ES-I3 (cell line): ENCODE data around the gene TOR2A.

ENCODE experiments used
- H3K36me3 ChIP-seq: 2 replicates; pipeline ENCODE4 v1.6.1; 2013; ENCODE audit warnings: mild to moderate bottlenecking, low read length, control low read depth, moderate library complexity; ENCODE audit not compliant: insufficient read depth
- H3K4me1 ChIP-seq: 2 replicates; pipeline ENCODE4 v1.6.1; 2013; ENCODE audit warnings: mild to moderate bottlenecking, control low read depth, low read length; ENCODE audit not compliant: insufficient read depth
- H3K9ac ChIP-seq: 2 replicates; pipeline ENCODE4 v1.6.1; 2013; ENCODE audit warnings: low read depth, mild to moderate bottlenecking, low read length, moderate library complexity
- H3K9me3 ChIP-seq: 2 replicates; pipeline ENCODE4 v1.6.1; 2013; ENCODE audit warnings: mild to moderate bottlenecking, low read length, moderate library complexity; ENCODE audit not compliant: control insufficient read depth, insufficient read depth

TOR2A gene

GRCh38 chr9:127694890-127695720, 40.0 kb downstream of the TOR2A start:
- H3K9ac ChIP-seq: no peak overlapping the region
- H3K9me3 ChIP-seq: no peaks in the 10 kb centered on the region
- no peaks in the 10 kb centered on the region; the same call in 1 of the 2 replicates for H3K4me1 ChIP-seq
- peaks cover 3% of the 10 kb centered on the region; the same call in 1 of the 2 replicates for H3K36me3 ChIP-seq

GRCh38 chr9:127693697-127694096, 41.4 kb downstream of the TOR2A start:
- Histone ChIP-seq H3K9ac (no peak overlapping the region), H3K9me3 (no peaks in the 10 kb centered on the region), H3K4me1 (no peaks in the 10 kb centered on the region), H3K36me3 (peaks cover 9% of the 10 kb centered on the region; the same call in 1 of the 2 replicates)

GRCh38 chr9:127693143-127693542, 42.0 kb downstream of the TOR2A start:
- H3K9me3 ChIP-seq: no peaks in the 10 kb centered on the region
- no peaks in the 10 kb centered on the region for H3K4me1 ChIP-seq
- no peak overlapping the region for H3K9ac ChIP-seq
- peaks cover 9% of the 10 kb centered on the region for H3K36me3 ChIP-seq

GRCh38 chr9:127692071-127692470, 43.0 kb downstream of the TOR2A start:
- Histone ChIP-seq H3K9ac (no peak overlapping the region), H3K9me3 (no peaks in the 10 kb centered on the region), H3K4me1 (no peaks in the 10 kb centered on the region), H3K36me3 (peaks cover 9% of the 10 kb centered on the region)

- H3K9me3 ChIP-seq: no peaks in the 10 kb centered on the region
- H3K4me1 ChIP-seq: no peaks in the 10 kb centered on the region
- peaks cover 9% of the 10 kb centered on the region for H3K36me3 ChIP-seq
- no peak overlapping the region for H3K9ac ChIP-seq
Measured at GRCh38 chr9:127690735-127691134, 44.4 kb downstream of the TOR2A start.

GRCh38 chr9:127689329-127690000, 45.6 kb downstream of the TOR2A start:
- peaks cover 9% of the 10 kb centered on the region for H3K36me3 ChIP-seq
- no peaks in the 10 kb centered on the region for H3K9me3 ChIP-seq
- H3K4me1 ChIP-seq: peaks cover 4% of the 10 kb centered on the region; the same call in 1 of the 2 replicates
- no peak overlapping the region for H3K9ac ChIP-seq

GRCh38 chr9:127686461-127687393, 48.4 kb downstream of the TOR2A start:
- Histone ChIP-seq H3K36me3 (peaks cover 12% of the 10 kb centered on the region), H3K9ac (no peak overlapping the region), H3K9me3 (no peaks in the 10 kb centered on the region), H3K4me1 (peaks cover 10% of the 10 kb centered on the region)

- Histone ChIP-seq H3K4me1 (peaks cover 10% of the 10 kb centered on the region), H3K9me3 (no peaks in the 10 kb centered on the region), H3K9ac (no peak overlapping the region), H3K36me3 (peaks cover 18% of the 10 kb centered on the region)
Measured at GRCh38 chr9:127684576-127684975, 50.5 kb downstream of the TOR2A start.

GRCh38 chr9:127683723-127684122, 51.4 kb downstream of the TOR2A start:
- Histone ChIP-seq H3K9me3 (no peaks in the 10 kb centered on the region), H3K36me3 (peaks cover 12% of the 10 kb centered on the region; the same call in 1 of the 2 replicates), H3K4me1 (peaks cover 10% of the 10 kb centered on the region), H3K9ac (no peak overlapping the region)

GRCh38 chr9:127682351-127683136, 52.5 kb downstream of the TOR2A start:
- Histone ChIP-seq H3K9ac (no peak overlapping the region), H3K36me3 (peaks cover 12% of the 10 kb centered on the region; the same call in 1 of the 2 replicates), H3K9me3 (no peaks in the 10 kb centered on the region), H3K4me1 (peaks cover 10% of the 10 kb centered on the region)
